GM10266 (cell line): ENCODE results near the gene GPR153.

Source experiments
- DNase-seq: peaks from one replicate; pipeline ENCODE4 v3.0.0; 2012; ENCODE audit errors: extremely low spot score
- CTCF ChIP-seq: IDR thresholded peaks from 2 replicates; pipeline ENCODE4 v1.5.1; 2012; ENCODE audit warnings: mild to moderate bottlenecking, low read depth; ENCODE audit not compliant: control insufficient read depth, insufficient read depth; ENCODE audit errors: missing control alignments

The GPR153 gene

GRCh38 chr1:6273380-6273891 lies 12.5 kb upstream of the GPR153 start:
- TF ChIP-seq CTCF, result no peak
- no peak for DNase-seq

DNA sequence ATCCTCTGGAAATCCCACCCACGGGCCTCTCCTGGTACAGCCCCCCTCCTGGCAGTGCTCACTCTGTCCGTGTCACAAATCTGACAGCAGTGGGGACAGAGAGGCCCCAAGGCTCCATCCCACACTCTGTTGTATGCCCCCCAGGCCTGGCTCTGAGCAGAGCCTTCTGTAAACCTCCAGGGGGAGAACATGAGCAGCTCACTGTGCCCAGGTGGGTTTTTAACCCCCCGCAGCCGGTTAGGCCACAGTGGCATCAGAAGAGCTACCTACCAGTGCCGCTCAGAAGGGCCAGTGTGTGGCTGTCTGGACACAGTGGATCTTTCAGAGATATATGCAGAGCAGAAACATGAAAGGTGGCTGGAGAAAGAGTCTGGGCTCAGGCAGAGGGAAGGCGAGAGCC lies 12.0 kb upstream of the GPR153 start:
- no peak for TF ChIP-seq CTCF
- no peak for DNase-seq

DNA sequence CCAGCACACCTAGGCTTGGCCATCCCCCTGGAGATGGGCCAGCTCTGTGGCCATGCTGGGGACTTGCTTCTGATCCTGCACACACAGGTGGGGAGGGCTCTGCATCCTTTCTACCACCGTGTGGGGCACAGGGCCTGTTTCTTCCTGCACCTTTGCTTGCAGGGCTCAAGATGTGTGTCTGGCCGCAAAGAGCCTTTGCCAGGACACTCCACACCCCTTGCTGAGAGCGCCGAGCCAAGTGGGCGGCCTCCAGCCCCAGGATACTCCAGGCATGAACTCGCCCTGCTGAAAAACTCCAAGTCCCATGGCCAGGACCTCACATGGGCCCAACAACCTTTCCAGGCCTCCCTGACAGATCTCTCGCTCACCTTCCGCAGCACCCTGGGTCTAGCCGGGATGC lies 11.6 kb upstream of the GPR153 start:
- no peak for TF ChIP-seq CTCF
- no peak for DNase-seq

- no peak for DNase-seq
Measured at GRCh38 chr1:6271554-6271953, 10.7 kb upstream of the GPR153 start.

GRCh38 chr1:6271006-6271405 lies 10.1 kb upstream of the GPR153 start:
- no peak for DNase-seq
- no peak for TF ChIP-seq CTCF

More at GRCh38 chr1:6271554-6271953, 10.7 kb upstream of the GPR153 start:
- TF ChIP-seq CTCF, result no peak

DNA sequence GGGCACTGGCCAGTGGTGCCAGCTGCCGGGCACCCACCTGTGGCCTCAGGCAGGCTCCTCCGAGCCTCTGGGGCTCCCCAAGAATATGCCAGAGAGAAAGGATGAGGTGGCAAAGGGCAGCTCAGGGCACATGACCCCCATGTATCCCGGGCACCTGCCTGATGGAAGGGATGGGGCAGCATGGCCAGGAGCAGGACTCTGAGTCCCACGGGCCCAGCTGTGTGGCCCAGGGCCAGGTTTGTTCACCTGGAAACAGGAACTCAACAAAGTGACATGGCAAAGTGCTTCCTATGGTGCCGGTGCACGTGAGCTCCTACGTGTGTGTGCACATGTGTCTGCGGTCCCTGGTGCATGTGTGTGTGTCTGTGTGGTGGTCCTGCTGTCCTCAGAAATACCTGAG lies 9.5 kb upstream of the GPR153 start:
- no peak for DNase-seq
- no peak for TF ChIP-seq CTCF

DNA sequence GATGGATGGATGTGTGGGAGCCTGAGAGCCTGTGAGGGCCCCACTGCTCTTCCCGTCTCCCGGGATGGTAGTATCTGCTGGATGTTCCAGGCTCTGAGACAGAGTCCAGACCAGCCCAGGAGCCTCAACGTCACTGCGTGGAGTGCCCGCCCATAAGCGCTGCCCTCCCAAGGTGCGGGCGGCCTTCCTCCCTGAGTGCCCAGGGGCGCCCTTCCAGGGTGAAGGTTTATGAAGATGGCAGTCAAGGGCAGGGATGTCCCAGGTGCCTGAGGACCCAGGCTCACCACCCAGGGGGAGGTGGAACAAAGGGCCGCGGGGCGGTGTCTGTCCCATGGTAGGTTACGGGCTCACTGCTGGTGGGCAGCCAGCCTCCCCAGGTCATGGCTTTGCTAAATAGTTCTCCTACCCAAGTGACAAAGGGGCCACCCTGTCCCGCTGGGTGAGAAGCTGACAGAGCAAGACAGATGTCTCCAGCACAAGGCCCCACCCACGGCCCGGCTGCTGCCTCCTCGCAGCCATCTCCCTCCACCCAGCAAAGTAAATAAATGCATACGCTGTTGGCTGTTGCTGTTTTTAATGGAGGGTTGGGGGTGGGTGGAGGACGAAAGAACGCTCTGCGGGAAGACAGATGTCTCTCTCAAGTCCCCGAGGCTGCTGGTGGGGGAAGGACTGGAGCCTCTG lies 9.0 kb upstream of the GPR153 start:
- DNase-seq, result no peak

More for the DNA sequence above, 9.0 kb upstream of the GPR153 start:
- TF ChIP-seq CTCF, result no peak
